Transverse colon (tissue), 4 donors: ENCODE measurements around the gene C20orf202.

Experiments
- CTCF ChIP-seq, 5 experiments: fragments of 200-600 bp in 3 of 5; fragments of 450-650 bp in 2 of 5; sonication (generic) in 3 of 5; IDR thresholded peaks; 1 replicate in 2 of 5; 2 replicates in 3 of 5; pipeline ENCODE4 v1.5.1; 2016 to 2017; ENCODE audit warnings: antibody characterized with exemption in 5 of 5, inconsistent platforms in 3 of 5, mild to moderate bottlenecking in 2 of 5, moderate library complexity in 1 of 5
- EP300 ChIP-seq: sonication (generic); formaldehyde crosslinking; IDR thresholded peaks from one replicate; pipeline ENCODE4 v1.6.1; 2017; ENCODE audit warnings: antibody characterized with exemption, low read depth
- POLR2A ChIP-seq: fragments of 450-650 bp; IDR thresholded peaks from one replicate; pipeline ENCODE4 v1.6.1; 2016; ENCODE audit warnings: antibody characterized with exemption, mild to moderate bottlenecking, moderate library complexity
- POLR2AphosphoS5 ChIP-seq, 3 donors: sonication (generic); formaldehyde crosslinking; IDR thresholded peaks; one replicate each; pipeline ENCODE4 v1.6.1; 2016; ENCODE audit warnings: antibody characterized with exemption in 3 of 3

- TF ChIP-seq CTCF (IDR thresholded peaks at IDR 0.05) (no peak), POLR2A (no peak), POLR2AphosphoS5 (IDR thresholded peaks at IDR 0.05) (no peak), EP300 (no peak)
Observed at GRCh38 chr20:1199212-1199873, 3.9 kb upstream of the C20orf202 start.
